ENCODE results near the gene GABBR1.

GABBR1 gene

DNA sequence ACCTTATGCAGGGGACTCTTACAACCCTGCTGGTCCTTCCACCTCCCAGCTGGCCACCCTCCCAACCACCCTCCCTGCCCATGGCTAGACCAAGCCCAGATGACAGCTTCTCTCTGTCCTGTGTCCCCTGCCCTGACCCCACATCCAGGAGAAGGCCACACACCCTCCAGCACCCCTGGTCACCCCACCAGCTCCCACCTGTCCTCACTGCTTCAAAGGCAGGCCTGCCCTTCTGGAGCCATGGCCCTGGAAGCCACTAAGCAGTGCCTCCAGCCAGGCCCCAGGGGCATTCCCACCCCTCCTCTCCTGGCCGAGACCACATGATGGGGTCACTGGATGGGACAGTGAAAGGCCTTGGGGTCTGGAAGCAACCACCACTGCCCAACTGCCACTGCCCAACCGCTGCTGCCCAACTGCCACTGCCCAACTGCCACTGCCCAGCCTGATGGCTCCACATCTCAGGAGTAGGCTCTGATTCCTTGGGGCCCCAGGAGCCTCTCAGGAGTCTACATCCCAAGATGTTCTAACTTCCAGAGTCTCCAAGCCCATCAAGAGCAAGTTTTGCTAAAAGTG is 103.9 kb downstream of the GABBR1 start:
- no peaks in the 10 kb centered on the region for H3K27me3 ChIP-seq (replicated peaks; ENCODE audit: control insufficient read depth, insufficient read depth, low read length, poor library complexity, severe bottlenecking)
- no peaks in the 10 kb centered on the region for H3K4me1 ChIP-seq (ENCODE audit: control insufficient read depth, insufficient read depth, low read length, poor library complexity, severe bottlenecking)
- no peak overlapping the region for H3K4me3 ChIP-seq (ENCODE audit: insufficient read depth, low read depth, low read length, poor library complexity, severe bottlenecking)
- no peak overlapping the region for H3K27ac ChIP-seq (ENCODE audit: insufficient read depth, low read length, poor library complexity, severe bottlenecking)
- DNase-seq, result no peak
- no peaks in the 10 kb centered on the region for H3K9me3 ChIP-seq (ENCODE audit: control insufficient read depth, low read length)
- H3K36me3 ChIP-seq (ENCODE audit: control insufficient read depth, insufficient read depth, low read length), result no peaks in the 10 kb centered on the region

DNA sequence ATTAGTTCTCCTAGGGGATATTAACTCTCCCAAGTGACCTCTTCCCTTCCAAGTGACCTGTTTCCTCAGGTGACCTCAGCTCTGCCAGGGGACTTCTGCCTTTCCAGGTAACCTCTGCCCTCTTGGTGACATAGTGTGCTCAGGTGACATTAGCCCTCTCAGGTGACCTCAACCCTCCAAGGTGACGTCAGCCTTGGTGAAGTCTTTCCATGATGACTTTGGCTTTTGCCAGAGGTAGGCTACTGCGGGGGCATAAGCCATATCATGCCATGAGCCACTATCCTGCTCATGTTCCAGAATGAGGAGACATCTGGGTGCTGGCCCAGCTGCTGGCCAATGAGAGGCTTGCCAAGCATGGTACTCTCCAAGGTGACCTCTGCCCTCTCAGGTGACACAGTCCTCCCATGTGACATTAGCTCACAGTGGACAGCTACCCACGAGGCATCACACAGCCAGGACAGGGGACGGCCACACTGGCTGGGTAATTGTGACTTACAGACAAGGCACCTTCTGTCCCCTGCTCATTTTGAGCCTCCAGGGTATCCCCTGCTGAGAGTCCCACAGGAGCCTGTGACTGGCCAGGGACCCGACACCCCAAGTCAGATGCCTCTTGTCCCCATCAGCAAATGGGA is 104.6 kb downstream of the GABBR1 start:
- H3K4me1 ChIP-seq (ENCODE audit: control insufficient read depth, insufficient read depth, low read length, poor library complexity, severe bottlenecking), result no peaks in the 10 kb centered on the region
- no peaks in the 10 kb centered on the region for H3K36me3 ChIP-seq (ENCODE audit: control insufficient read depth, insufficient read depth, low read length)
- H3K27ac ChIP-seq (ENCODE audit: insufficient read depth, low read length, poor library complexity, severe bottlenecking), result no peak overlapping the region
- no peaks in the 10 kb centered on the region for H3K9me3 ChIP-seq (ENCODE audit: control insufficient read depth, low read length)
- no peak for DNase-seq
- no peaks in the 10 kb centered on the region for H3K27me3 ChIP-seq (replicated peaks; ENCODE audit: control insufficient read depth, insufficient read depth, low read length, poor library complexity, severe bottlenecking)
- no peak overlapping the region for H3K4me3 ChIP-seq (ENCODE audit: insufficient read depth, low read depth, low read length, poor library complexity, severe bottlenecking)

DNA sequence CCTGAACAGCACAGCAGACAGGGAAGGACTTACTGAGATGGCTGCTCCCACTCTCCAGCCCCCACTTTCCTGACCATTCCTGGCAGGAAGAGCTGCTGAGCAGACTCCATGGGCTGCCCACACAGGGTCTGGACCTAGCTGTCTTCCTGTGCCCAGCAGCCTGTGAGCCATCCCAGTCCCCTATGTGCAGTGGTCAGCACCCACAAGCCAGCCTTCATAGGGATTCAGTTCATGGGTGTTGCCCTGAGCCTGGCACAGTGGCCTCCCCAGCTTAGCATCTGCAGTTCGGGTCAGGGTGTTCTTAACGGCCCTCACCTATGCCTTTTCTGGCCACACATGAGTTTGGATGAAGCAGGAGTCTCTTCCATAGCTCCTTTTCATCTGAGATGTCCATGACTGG is 105.4 kb downstream of the GABBR1 start:
- Histone ChIP-seq H3K4me3 (ENCODE audit: insufficient read depth, low read depth, low read length, poor library complexity, severe bottlenecking) (no peak overlapping the region), H3K4me1 (ENCODE audit: control insufficient read depth, insufficient read depth, low read length, poor library complexity, severe bottlenecking) (no peaks in the 10 kb centered on the region), H3K27ac (ENCODE audit: insufficient read depth, low read length, poor library complexity, severe bottlenecking) (no peak overlapping the region), H3K9me3 (ENCODE audit: control insufficient read depth, low read length) (no peaks in the 10 kb centered on the region), H3K36me3 (ENCODE audit: control insufficient read depth, insufficient read depth, low read length) (no peaks in the 10 kb centered on the region), H3K27me3 (replicated peaks; ENCODE audit: control insufficient read depth, insufficient read depth, low read length, poor library complexity, severe bottlenecking) (no peaks in the 10 kb centered on the region)
- no peak for DNase-seq

DNA sequence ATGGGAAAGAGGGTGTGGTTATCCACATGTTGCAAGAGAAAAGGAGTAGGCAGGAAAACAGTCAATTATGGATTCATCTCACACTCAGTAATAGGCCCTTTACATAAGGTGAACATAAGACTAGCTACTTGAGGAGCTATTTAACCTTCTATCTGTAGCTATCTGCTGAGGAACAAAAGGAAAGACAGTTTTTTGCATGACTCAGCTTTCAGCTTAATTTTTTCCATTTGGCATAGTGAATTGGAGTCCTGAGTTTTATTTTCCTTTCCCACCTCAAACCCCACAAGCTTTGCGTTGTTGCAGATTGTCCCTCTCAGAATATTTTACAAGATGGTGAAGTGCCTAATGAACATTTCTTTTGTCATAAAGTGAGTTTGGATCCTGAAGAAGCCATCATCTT is 105.9 kb downstream of the GABBR1 start:
- DNase-seq, result no peak
- no peaks in the 10 kb centered on the region for H3K4me1 ChIP-seq (ENCODE audit: control insufficient read depth, insufficient read depth, low read length, poor library complexity, severe bottlenecking)
- no peaks in the 10 kb centered on the region for H3K27me3 ChIP-seq (replicated peaks; ENCODE audit: control insufficient read depth, insufficient read depth, low read length, poor library complexity, severe bottlenecking)
- no peaks in the 10 kb centered on the region for H3K36me3 ChIP-seq (ENCODE audit: control insufficient read depth, insufficient read depth, low read length)
- no peak overlapping the region for H3K27ac ChIP-seq (ENCODE audit: insufficient read depth, low read length, poor library complexity, severe bottlenecking)
- H3K9me3 ChIP-seq (ENCODE audit: control insufficient read depth, low read length), result no peaks in the 10 kb centered on the region
- no peak overlapping the region for H3K4me3 ChIP-seq (ENCODE audit: insufficient read depth, low read depth, low read length, poor library complexity, severe bottlenecking)

DNA sequence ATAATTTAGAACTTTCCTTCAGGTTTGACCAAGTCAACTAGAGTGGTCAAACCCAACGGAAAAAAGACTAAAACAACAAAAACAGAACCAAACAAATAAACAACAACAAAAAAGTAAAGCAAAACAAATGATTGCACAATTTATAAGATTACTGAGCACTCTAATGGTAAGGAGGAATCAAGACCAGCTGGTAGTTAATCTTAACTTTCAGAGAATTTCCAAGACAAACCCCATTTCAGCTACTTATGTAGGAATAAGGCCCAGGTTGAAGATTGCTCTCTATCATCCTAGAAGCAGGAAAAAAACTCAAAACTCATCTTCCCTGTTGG is 107.7 kb downstream of the GABBR1 start:
- no peak for DNase-seq
- H3K4me1 ChIP-seq (ENCODE audit: control insufficient read depth, insufficient read depth, low read length, poor library complexity, severe bottlenecking), result no peaks in the 10 kb centered on the region
- H3K27ac ChIP-seq (ENCODE audit: insufficient read depth, low read length, poor library complexity, severe bottlenecking), result no peak overlapping the region
- H3K27me3 ChIP-seq (replicated peaks; ENCODE audit: control insufficient read depth, insufficient read depth, low read length, poor library complexity, severe bottlenecking), result no peaks in the 10 kb centered on the region
- no peaks in the 10 kb centered on the region for H3K36me3 ChIP-seq (ENCODE audit: control insufficient read depth, insufficient read depth, low read length)
- H3K4me3 ChIP-seq (ENCODE audit: insufficient read depth, low read depth, low read length, poor library complexity, severe bottlenecking), result no peak overlapping the region
- no peaks in the 10 kb centered on the region for H3K9me3 ChIP-seq (ENCODE audit: control insufficient read depth, low read length)

DNA sequence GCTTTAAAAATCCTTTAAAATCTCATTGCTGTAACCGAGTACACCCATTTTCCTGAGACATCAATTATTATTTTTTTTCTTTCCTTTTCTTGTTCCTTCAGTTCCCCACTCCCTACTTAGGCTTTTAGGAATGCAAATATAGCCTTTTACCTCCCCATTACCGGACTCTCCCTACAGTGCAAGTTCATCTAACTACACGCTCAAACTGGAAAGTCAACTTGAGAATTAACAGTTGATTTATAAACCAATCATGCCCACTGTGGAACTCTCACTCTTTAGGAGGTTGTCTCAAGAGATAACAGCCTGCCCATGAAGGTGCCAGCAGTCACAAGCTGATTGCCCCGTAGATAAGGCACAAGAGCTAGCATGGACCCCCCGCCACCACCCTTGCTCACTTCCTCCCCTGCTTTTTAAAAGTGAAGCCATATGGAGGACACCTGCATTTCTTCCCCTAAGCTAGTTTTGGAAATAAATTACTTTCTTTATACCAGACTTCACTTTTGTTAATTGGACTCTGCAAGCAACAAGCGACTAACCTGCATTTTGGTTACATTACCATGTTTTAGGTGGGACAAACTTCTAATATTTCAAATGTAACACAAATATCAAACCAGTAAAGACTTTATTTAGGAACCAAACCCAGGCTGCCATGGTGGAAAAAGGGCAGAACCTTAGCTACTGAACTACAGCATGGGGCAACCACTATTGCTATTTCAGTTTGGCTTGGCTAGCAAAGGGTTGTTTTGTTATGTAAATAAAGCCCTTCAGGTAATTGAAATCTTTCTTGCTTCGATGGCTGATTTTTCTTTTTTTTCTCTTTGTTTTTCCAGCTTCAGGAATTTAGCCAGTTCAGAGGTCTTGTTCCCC is 108.3 kb downstream of the GABBR1 start:
- no peak overlapping the region for H3K27ac ChIP-seq (ENCODE audit: insufficient read depth, low read length, poor library complexity, severe bottlenecking)
- no peaks in the 10 kb centered on the region for H3K27me3 ChIP-seq (replicated peaks; ENCODE audit: control insufficient read depth, insufficient read depth, low read length, poor library complexity, severe bottlenecking)
- no peak overlapping the region for H3K4me3 ChIP-seq (ENCODE audit: insufficient read depth, low read depth, low read length, poor library complexity, severe bottlenecking)
- H3K9me3 ChIP-seq (ENCODE audit: control insufficient read depth, low read length), result no peaks in the 10 kb centered on the region
- no peak for DNase-seq
- H3K4me1 ChIP-seq (ENCODE audit: control insufficient read depth, insufficient read depth, low read length, poor library complexity, severe bottlenecking), result no peaks in the 10 kb centered on the region
- H3K36me3 ChIP-seq (ENCODE audit: control insufficient read depth, insufficient read depth, low read length), result no peaks in the 10 kb centered on the region

DNA sequence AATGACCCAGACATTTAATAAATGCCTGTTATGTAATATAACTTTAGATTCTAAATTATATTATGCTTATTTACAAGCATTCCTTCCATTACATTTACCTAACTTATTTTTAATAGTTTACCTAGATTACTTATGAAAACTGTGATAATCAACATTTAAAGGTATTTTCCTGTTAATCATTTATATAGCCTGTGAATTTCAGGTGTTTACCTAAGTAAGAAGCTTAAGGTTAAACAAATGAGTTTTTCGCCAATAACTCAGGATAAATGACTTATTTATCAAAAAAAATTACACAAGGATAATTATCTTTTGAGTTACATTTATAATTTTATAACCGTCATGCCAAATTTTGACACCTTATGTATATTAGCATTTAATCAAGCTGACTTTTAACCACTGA is 108.9 kb downstream of the GABBR1 start:
- Histone ChIP-seq H3K27ac (ENCODE audit: insufficient read depth, low read length, poor library complexity, severe bottlenecking) (no peak overlapping the region), H3K27me3 (replicated peaks; ENCODE audit: control insufficient read depth, insufficient read depth, low read length, poor library complexity, severe bottlenecking) (no peaks in the 10 kb centered on the region), H3K36me3 (ENCODE audit: control insufficient read depth, insufficient read depth, low read length) (no peaks in the 10 kb centered on the region), H3K4me1 (ENCODE audit: control insufficient read depth, insufficient read depth, low read length, poor library complexity, severe bottlenecking) (no peaks in the 10 kb centered on the region), H3K9me3 (ENCODE audit: control insufficient read depth, low read length) (no peaks in the 10 kb centered on the region), H3K4me3 (ENCODE audit: insufficient read depth, low read depth, low read length, poor library complexity, severe bottlenecking) (no peak overlapping the region)
- no peak for DNase-seq

DNA sequence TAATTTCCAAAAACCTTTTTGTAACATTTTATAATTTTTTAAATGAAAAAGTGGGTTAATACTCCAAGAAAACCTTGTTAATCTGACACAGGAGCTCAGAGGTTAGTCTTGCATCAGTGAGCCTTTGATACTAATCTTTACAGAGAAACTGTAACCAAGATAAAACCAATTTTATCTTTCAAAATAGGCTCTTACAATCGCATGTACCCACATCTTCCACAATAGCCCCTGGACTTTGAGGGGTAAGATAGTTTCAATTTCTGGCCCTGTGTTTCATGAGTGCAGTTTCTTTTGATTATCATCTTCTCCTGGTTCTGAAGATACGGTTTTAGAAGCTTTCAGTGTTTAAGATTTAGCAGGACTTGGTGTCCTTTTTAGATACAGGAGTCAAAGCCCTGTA is 110.8 kb downstream of the GABBR1 start:
- no peak for DNase-seq
- H3K4me3 ChIP-seq (ENCODE audit: insufficient read depth, low read depth, low read length, poor library complexity, severe bottlenecking), result no peak overlapping the region
- no peak overlapping the region for H3K27ac ChIP-seq (ENCODE audit: insufficient read depth, low read length, poor library complexity, severe bottlenecking)

DNA sequence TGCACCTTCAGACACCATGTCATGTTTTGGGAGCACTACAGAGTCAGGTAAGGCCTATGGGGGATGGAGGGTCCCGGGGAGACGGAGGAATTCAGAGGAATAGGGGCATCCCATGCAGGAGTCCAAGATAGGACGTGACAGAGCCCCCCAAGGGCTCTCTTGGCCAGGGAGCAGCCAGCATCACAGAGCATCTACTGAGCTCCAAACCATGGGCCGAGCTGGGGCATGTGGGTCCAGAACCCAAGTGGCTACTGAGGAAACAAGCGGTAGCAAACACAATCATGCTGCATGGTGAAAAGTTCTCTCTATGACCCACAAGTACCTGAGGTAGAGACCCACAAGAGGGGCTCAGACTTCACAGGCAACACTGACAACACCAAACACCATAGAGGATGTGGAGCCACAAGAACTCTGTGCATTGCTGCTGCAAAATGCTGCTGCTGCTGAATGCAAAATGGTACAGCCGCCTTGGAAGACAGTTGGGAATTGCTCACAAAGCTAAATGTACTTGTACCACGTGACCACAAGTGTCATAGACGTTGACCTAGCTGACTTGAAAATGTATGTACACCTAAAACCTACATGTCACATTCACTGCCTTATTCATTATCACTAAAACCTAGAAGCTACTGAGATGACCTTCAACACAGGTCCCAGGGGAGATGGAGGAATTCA is 111.8 kb downstream of the GABBR1 start:
- Histone ChIP-seq H3K27ac (ENCODE audit: insufficient read depth, low read length, poor library complexity, severe bottlenecking) (no peak overlapping the region), H3K4me1 (ENCODE audit: control insufficient read depth, insufficient read depth, low read length, poor library complexity, severe bottlenecking) (no peaks in the 10 kb centered on the region), H3K27me3 (replicated peaks; ENCODE audit: control insufficient read depth, insufficient read depth, low read length, poor library complexity, severe bottlenecking) (no peaks in the 10 kb centered on the region)

More for the DNA sequence above, 110.8 kb downstream of the GABBR1 start:
- no peaks in the 10 kb centered on the region for H3K36me3 ChIP-seq (ENCODE audit: control insufficient read depth, insufficient read depth, low read length)
- H3K27me3 ChIP-seq (replicated peaks; ENCODE audit: control insufficient read depth, insufficient read depth, low read length, poor library complexity, severe bottlenecking), result no peaks in the 10 kb centered on the region
- H3K9me3 ChIP-seq (ENCODE audit: control insufficient read depth, low read length), result no peaks in the 10 kb centered on the region
- H3K4me1 ChIP-seq (ENCODE audit: control insufficient read depth, insufficient read depth, low read length, poor library complexity, severe bottlenecking), result no peaks in the 10 kb centered on the region

DNA sequence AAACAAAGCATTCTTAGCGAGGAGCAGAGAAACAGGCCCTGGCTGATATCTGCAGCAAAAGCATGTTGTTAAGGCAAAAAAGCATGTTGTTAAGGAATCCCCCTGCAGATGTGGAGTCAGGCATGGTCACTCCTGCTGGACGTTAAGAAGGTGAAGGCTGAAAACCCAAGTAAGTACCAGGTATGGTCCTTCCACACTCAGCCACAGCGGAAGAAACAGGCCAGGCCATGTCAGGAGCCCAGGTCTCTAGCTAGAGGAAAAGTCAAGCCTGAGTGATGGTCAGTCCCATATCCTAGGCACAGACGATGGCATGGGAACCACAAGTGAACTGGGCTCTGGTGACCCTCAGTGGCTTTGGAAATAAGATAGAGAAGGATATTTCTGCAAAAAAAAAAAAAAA is 112.8 kb downstream of the GABBR1 start:
- Histone ChIP-seq H3K9me3 (ENCODE audit: control insufficient read depth, low read length) (no peaks in the 10 kb centered on the region), H3K27ac (ENCODE audit: insufficient read depth, low read length, poor library complexity, severe bottlenecking) (no peak overlapping the region), H3K4me1 (ENCODE audit: control insufficient read depth, insufficient read depth, low read length, poor library complexity, severe bottlenecking) (no peaks in the 10 kb centered on the region), H3K4me3 (ENCODE audit: insufficient read depth, low read depth, low read length, poor library complexity, severe bottlenecking) (no peak overlapping the region), H3K27me3 (replicated peaks; ENCODE audit: control insufficient read depth, insufficient read depth, low read length, poor library complexity, severe bottlenecking) (no peaks in the 10 kb centered on the region), H3K36me3 (ENCODE audit: control insufficient read depth, insufficient read depth, low read length) (no peaks in the 10 kb centered on the region)
- no peak for DNase-seq

More for the DNA sequence above, 111.8 kb downstream of the GABBR1 start:
- no peak for DNase-seq
- Histone ChIP-seq H3K9me3 (ENCODE audit: control insufficient read depth, low read length) (no peaks in the 10 kb centered on the region), H3K36me3 (ENCODE audit: control insufficient read depth, insufficient read depth, low read length) (no peaks in the 10 kb centered on the region), H3K4me3 (ENCODE audit: insufficient read depth, low read depth, low read length, poor library complexity, severe bottlenecking) (no peak overlapping the region)
